WTC11 (cell line): ENCODE results near the gene LRMDA. TPM values are rescaled to one million over a fixed set of nuclear protein-coding genes. Genes with fewer than 3 reads are reported as not detected.
"Not testable (repeated sequence)": the region's sequence is repeated elsewhere in the genome, so short reads cannot be mapped to it uniquely, and the experiment has no call there.

Experiments
- ATAC-seq: fragments of 200-7000 bp; cut with Tn5 transposase; 2 replicates; pipeline ENCODE4 v1.10.0; 2021; ENCODE audit warnings: mild to moderate bottlenecking, moderate library complexity
- CTCF ChIA-PET: fragments of 300-600 bp; sonication (Branson Sonifier 250); formaldehyde crosslinking; loops from one replicate; lab custom pipeline; 2021; ENCODE audit warnings: antibody characterized with exemption; lab: Charles Lee
- POLR2A ChIA-PET: fragments of 350-600 bp; sonication (Branson Sonifier 250); formaldehyde crosslinking; loops from one replicate; lab custom pipeline; 2021; ENCODE audit warnings: antibody characterized with exemption; lab: Charles Lee
- DNase-seq: peaks from one replicate; pipeline ENCODE4 v3.0.0; 2021; ENCODE audit warnings: low spot score
- H3K27ac Mint-ChIP-seq: 2 replicates; pipeline ENCODE4 v1.8.0; 2021; ENCODE audit warnings: mixed read lengths
- H3K27me3 Mint-ChIP-seq: 2 replicates; pipeline ENCODE4 v1.8.0; 2021; ENCODE audit warnings: low read depth, mild to moderate bottlenecking, moderate library complexity, mixed read lengths
- H3K36me3 Mint-ChIP-seq: 2 replicates; pipeline ENCODE4 v1.8.0; 2021; ENCODE audit warnings: mixed read lengths
- H3K4me1 Mint-ChIP-seq: 2 replicates; pipeline ENCODE4 v1.8.0; 2022; ENCODE audit warnings: mixed read lengths
- H3K4me3 Mint-ChIP-seq: 2 replicates; pipeline ENCODE4 v1.8.0; 2021; ENCODE audit warnings: mild to moderate bottlenecking, moderate library complexity, mixed read lengths
- H3K9me3 Mint-ChIP-seq: 2 replicates; pipeline ENCODE4 v1.8.0; 2021; ENCODE audit warnings: mixed read lengths
- CREB1 ChIP-seq: sonication (generic); formaldehyde crosslinking; IDR thresholded peaks from 2 replicates; pipeline ENCODE4 v1.8.0; 2023; ENCODE audit warnings: mild to moderate bottlenecking, missing genetic modification reagents
- E2F1 ChIP-seq: sonication (generic); formaldehyde crosslinking; IDR thresholded peaks from 2 replicates; pipeline ENCODE4 v1.8.0; 2022; ENCODE audit warnings: mild to moderate bottlenecking, missing genetic modification reagents
- FOXJ3 ChIP-seq: sonication (generic); formaldehyde crosslinking; IDR thresholded peaks from 2 replicates; pipeline ENCODE4 v1.9.0; 2021; ENCODE audit warnings: missing genetic modification reagents, mild to moderate bottlenecking, borderline replicate concordance
- JUN ChIP-seq: sonication (generic); formaldehyde crosslinking; IDR thresholded peaks from 2 replicates; pipeline ENCODE4 v1.8.0; 2023; ENCODE audit warnings: mild to moderate bottlenecking, missing genetic modification reagents
- KAT7 ChIP-seq: sonication (generic); formaldehyde crosslinking; IDR thresholded peaks from 2 replicates; pipeline ENCODE4 v1.8.1; 2023; ENCODE audit warnings: missing genetic modification reagents, mild to moderate bottlenecking, borderline replicate concordance
- MXD4 ChIP-seq: fragments of 250-450 bp; sonication (Bioruptor Pico); IDR thresholded peaks from 2 replicates; pipeline ENCODE4 v1.8.0; 2021; ENCODE audit warnings: mild to moderate bottlenecking, moderate library complexity, borderline replicate concordance
- NFE2L1 ChIP-seq: sonication (generic); formaldehyde crosslinking; IDR thresholded peaks from 2 replicates; pipeline ENCODE4 v1.8.1; 2023; ENCODE audit warnings: missing genetic modification reagents
- NR3C1 ChIP-seq: sonication (generic); formaldehyde crosslinking; conservative IDR thresholded peaks from 2 replicates; pipeline ENCODE4 v1.8.1; 2023; ENCODE audit warnings: low read depth, mild to moderate bottlenecking, missing genetic modification reagents
- PREB ChIP-seq: sonication (generic); formaldehyde crosslinking; IDR thresholded peaks from 2 replicates; pipeline ENCODE4 v1.8.1; 2022; ENCODE audit warnings: mild to moderate bottlenecking, missing genetic modification reagents, moderate library complexity, borderline replicate concordance
- PRRX2 ChIP-seq: fragments of 250-450 bp; sonication (Bioruptor Pico); IDR thresholded peaks from 2 replicates; pipeline ENCODE4 v1.8.0; 2021; ENCODE audit warnings: mild to moderate bottlenecking
- SMAD3 ChIP-seq: sonication (generic); formaldehyde crosslinking; IDR thresholded peaks from 2 replicates; pipeline ENCODE4 v1.8.0; 2022; ENCODE audit warnings: missing genetic modification reagents, mild to moderate bottlenecking, borderline replicate concordance
- ZNF232 ChIP-seq: sonication (generic); formaldehyde crosslinking; IDR thresholded peaks from 2 replicates; pipeline ENCODE4 v1.8.0; 2022; ENCODE audit warnings: mild to moderate bottlenecking, missing genetic modification reagents
- ZNF396 ChIP-seq: fragments of 250-450 bp; sonication (Bioruptor Pico); IDR thresholded peaks from 2 replicates; pipeline ENCODE4 v1.8.0; 2021; ENCODE audit warnings: mild to moderate bottlenecking, moderate library complexity, borderline replicate concordance
- ZNF423 ChIP-seq: fragments of 250-450 bp; sonication (Bioruptor Pico); IDR thresholded peaks from 2 replicates; pipeline ENCODE4 v2.1.2; 2022; ENCODE audit warnings: mild to moderate bottlenecking, moderate library complexity
- ZNF425 ChIP-seq: fragments of 250-450 bp; sonication (Bioruptor Pico); conservative IDR thresholded peaks from 2 replicates; pipeline ENCODE4 v1.9.0; 2021; ENCODE audit warnings: mild to moderate bottlenecking
- ZNF512 ChIP-seq: sonication (generic); formaldehyde crosslinking; IDR thresholded peaks from 2 replicates; pipeline ENCODE4 v1.8.1; 2022; ENCODE audit warnings: missing genetic modification reagents, borderline replicate concordance
- ZSCAN18 ChIP-seq: fragments of 250-450 bp; sonication (Bioruptor Pico); IDR thresholded peaks from 2 replicates; pipeline ENCODE4 v2.1.2; 2022; ENCODE audit warnings: mild to moderate bottlenecking, moderate library complexity
- total RNA-seq: library from RNA; stranded (reverse); gene quantifications from 3 replicates; pipeline ENCODE4 v1.2.3, GENCODE V29; 2021

LRMDA gene
- total RNA-seq, 1 experiment from 2014 or later: 0.92 TPM

GRCh38 chr10:75743291-75743778 is 311.9 kb downstream of the LRMDA start (continued):
- TF ChIP-seq ZNF512 (CRISPR knock-in tag) (no peak), CREB1 (CRISPR knock-in tag) (no peak), NFE2L1 (CRISPR knock-in tag) (no peak), E2F1 (CRISPR knock-in tag) (no peak), PREB (CRISPR knock-in tag) (no peak), ZNF396 (no peak), MXD4 (CRISPR knock-in tag) (no peak), FOXJ3 (no peak)

- no peak overlapping the region for H3K4me3 Mint-ChIP-seq
- DNase-seq (no peak), ATAC-seq (no peak)
- no peak overlapping the region for H3K27ac Mint-ChIP-seq
- ChIA-PET CTCF (interaction anchor here (1.5 kb wide), 1 partner anchor 292 kb away, joined by 3 read pairs; no protein-coding TSS in a partner anchor), POLR2A (interaction anchor here (0.5 kb wide), 1 partner anchor 228 kb away, joined by 3 read pairs; no protein-coding TSS in a partner anchor)
- peaks cover 13% of the 10 kb centered on the region for H3K4me1 Mint-ChIP-seq
- no peak for TF ChIP-seq JUN (CRISPR knock-in tag)
- no peak for TF ChIP-seq NR3C1 (CRISPR knock-in tag)
- TF ChIP-seq SMAD3 (CRISPR knock-in tag): no peak
- TF ChIP-seq ZNF232 (CRISPR knock-in tag): no peak
- no peak for TF ChIP-seq ZNF396
- no peak for TF ChIP-seq ZSCAN18 (CRISPR knock-in tag)
- TF ChIP-seq PRRX2 (CRISPR knock-in tag): no peak
- TF ChIP-seq ZNF425 (CRISPR knock-in tag): no peak
- no peaks in the 10 kb centered on the region; the same call in 1 of the 2 replicates for H3K36me3 Mint-ChIP-seq
- H3K9me3 Mint-ChIP-seq: no peaks in the 10 kb centered on the region
- no peaks in the 10 kb centered on the region for H3K27me3 Mint-ChIP-seq
Observed at GRCh38 chr10:75744261-75744660, 312.8 kb downstream of the LRMDA start.

- Mint-ChIP-seq H3K36me3 (peaks cover 7% of the 10 kb centered on the region), H3K27ac (no peak overlapping the region), H3K27me3 (no peaks in the 10 kb centered on the region), H3K4me1 (peaks cover 13% of the 10 kb centered on the region), H3K4me3 (no peak overlapping the region), H3K9me3 (peaks cover 5% of the 10 kb centered on the region)
- no peak for TF ChIP-seq KAT7 (CRISPR knock-in tag)
- no peak for TF ChIP-seq PREB (CRISPR knock-in tag)
- TF ChIP-seq ZNF423 (CRISPR knock-in tag): no peak
- ChIA-PET POLR2A (no interaction called here), CTCF (no interaction called here)
- ATAC-seq: no peak
- no peak for DNase-seq
Observed at GRCh38 chr10:75746356-75746755, 314.9 kb downstream of the LRMDA start.

GRCh38 chr10:75750093-75750875 is 318.9 kb downstream of the LRMDA start:
- H3K4me1 Mint-ChIP-seq, POLR2A ChIA-PET, H3K9me3 Mint-ChIP-seq, H3K27me3 Mint-ChIP-seq, H3K27ac Mint-ChIP-seq, DNase-seq, H3K4me3 Mint-ChIP-seq, ATAC-seq, CTCF ChIA-PET: not testable (repeated sequence)
- H3K36me3 Mint-ChIP-seq: peaks cover 10% of the 10 kb centered on the region
